Mesendoderm (in vitro differentiated cells): Measurements from ENCODE around the gene TMPRSS15.

Experiments used
- DNase-seq: peaks from one replicate; pipeline ENCODE4 v3.0.0; 2013
- H2AK5ac ChIP-seq: 2 replicates; pipeline ENCODE4 v1.6.1; 2013; ENCODE audit warnings: low read length, inconsistent platforms
- H2BK120ac ChIP-seq: 2 replicates; pipeline ENCODE4 v1.6.1; 2013; ENCODE audit warnings: low read depth, mild to moderate bottlenecking, low read length, moderate library complexity, mixed read lengths
- H2BK15ac ChIP-seq: replicated peaks from 2 replicates; pipeline ENCODE4 v1.6.1; 2013; ENCODE audit warnings: low read depth, mild to moderate bottlenecking, moderate library complexity
- H2BK5ac ChIP-seq: 2 replicates; pipeline ENCODE4 v1.6.1; 2013; ENCODE audit warnings: low read length, inconsistent platforms
- H3K18ac ChIP-seq: 2 replicates; pipeline ENCODE4 v1.6.1; 2013; ENCODE audit warnings: mild to moderate bottlenecking, low read length, mixed read lengths
- H3K23ac ChIP-seq: one replicate; pipeline ENCODE4 v1.6.1; 2013; ENCODE audit warnings: low read length
- H3K27ac ChIP-seq: 2 replicates; pipeline ENCODE4 v1.5.1; 2013; ENCODE audit warnings: low read depth, mild to moderate bottlenecking, inconsistent platforms, low read length, moderate library complexity
- H3K27me3 ChIP-seq: 2 replicates; pipeline ENCODE4 v1.6.1; 2013; ENCODE audit warnings: low read length, control low read depth, mild to moderate bottlenecking, inconsistent platforms; ENCODE audit not compliant: insufficient read depth, poor library complexity
- H3K36me3 ChIP-seq: 2 replicates; pipeline ENCODE4 v1.6.1; 2013; ENCODE audit warnings: low read length, inconsistent platforms; ENCODE audit not compliant: control insufficient read depth, insufficient read depth
- H3K4ac ChIP-seq: one replicate; pipeline ENCODE4 v1.6.1; 2013; ENCODE audit warnings: low read depth, mild to moderate bottlenecking, low read length, moderate library complexity
- H3K4me1 ChIP-seq: 2 replicates; pipeline ENCODE4 v1.6.1; 2013; ENCODE audit warnings: low read depth, low read length, inconsistent platforms; ENCODE audit not compliant: control insufficient read depth
- H3K4me2 ChIP-seq: 2 replicates; pipeline ENCODE4 v1.6.1; 2013; ENCODE audit warnings: low read length
- H3K4me3 ChIP-seq: 2 replicates; pipeline ENCODE4 v1.5.1; 2013; ENCODE audit warnings: mild to moderate bottlenecking, low read length
- H3K56ac ChIP-seq: one replicate; pipeline ENCODE4 v1.6.1; 2013; ENCODE audit warnings: low read length
- H3K79me1 ChIP-seq: 2 replicates; pipeline ENCODE4 v1.6.1; 2013; ENCODE audit warnings: low read length, inconsistent platforms
- H3K79me2 ChIP-seq: 2 replicates; pipeline ENCODE4 v1.6.1; 2013; ENCODE audit warnings: mild to moderate bottlenecking, low read length; ENCODE audit not compliant: control insufficient read depth, insufficient read depth
- H3K9ac ChIP-seq: 2 replicates; pipeline ENCODE4 v1.6.1; 2013; ENCODE audit warnings: low read length, inconsistent platforms
- H4K5ac ChIP-seq: one replicate; pipeline ENCODE4 v1.6.1; 2013; ENCODE audit warnings: low read length
- H4K8ac ChIP-seq: one replicate; pipeline ENCODE4 v1.6.1; 2013; ENCODE audit warnings: low read depth, mild to moderate bottlenecking, control low read depth, low read length, moderate library complexity
- WGBS: extraction: QIAGEN DNeasy Blood & Tissue Kit; methylation state at CpG from one replicate; pipeline ENCODE4 v1.1.7; 2013; ENCODE audit warnings: low lambda C conversion rate, missing lambda C conversion rate; ENCODE audit not compliant: insufficient coverage; ENCODE audit errors: extremely low coverage; 5-methylcytosine and 5-hydroxymethylcytosine counted together

The TMPRSS15 gene

GRCh38 chr21:18340387-18340942 lies 63.1 kb downstream of the TMPRSS15 start:
- H4K5ac ChIP-seq = no peak overlapping the region
- H2BK120ac ChIP-seq = no peak overlapping the region
- H3K56ac ChIP-seq = no peak overlapping the region
- no peaks in the 10 kb centered on the region for H3K79me2 ChIP-seq
- H3K23ac ChIP-seq = no peak overlapping the region
- H3K27ac ChIP-seq = no peak overlapping the region
- DNase-seq = no peak
- no CpG with 5 or more reads among the region's 4 CpGs for WGBS
- H2AK5ac ChIP-seq = no peak overlapping the region
- no peaks in the 10 kb centered on the region for H3K79me1 ChIP-seq
- H3K4me1 ChIP-seq = no peaks in the 10 kb centered on the region
- H3K4me3 ChIP-seq = no peak overlapping the region
- H2BK5ac ChIP-seq = no peak overlapping the region
- no peak overlapping the region for H3K18ac ChIP-seq
- no peak overlapping the region for H2BK15ac ChIP-seq
- no peaks in the 10 kb centered on the region for H3K36me3 ChIP-seq
- H3K4me2 ChIP-seq = no peak overlapping the region
- no peak overlapping the region for H3K4ac ChIP-seq
- H3K27me3 ChIP-seq = no peaks in the 10 kb centered on the region
- H3K9ac ChIP-seq = no peak overlapping the region
- H4K8ac ChIP-seq = no peak overlapping the region

GRCh38 chr21:18335651-18336236 lies 67.8 kb downstream of the TMPRSS15 start:
- no peak overlapping the region for H3K27ac ChIP-seq
- no peak overlapping the region for H3K18ac ChIP-seq
- no peaks in the 10 kb centered on the region for H3K27me3 ChIP-seq
- no peak overlapping the region for H3K4me2 ChIP-seq
- no peak for DNase-seq
- H2BK5ac ChIP-seq = no peak overlapping the region
- no peaks in the 10 kb centered on the region for H3K4me1 ChIP-seq
- H3K4ac ChIP-seq = no peak overlapping the region
- H3K23ac ChIP-seq = no peak overlapping the region
- H2BK120ac ChIP-seq = no peak overlapping the region
- H3K56ac ChIP-seq = no peak overlapping the region
- no peak overlapping the region for H4K5ac ChIP-seq
- no peak overlapping the region for H4K8ac ChIP-seq
- no CpG with 5 or more reads among the region's 1 CpG for WGBS
- no peaks in the 10 kb centered on the region for H3K79me1 ChIP-seq
- H3K4me3 ChIP-seq = no peak overlapping the region
- H3K79me2 ChIP-seq = no peaks in the 10 kb centered on the region
- no peak overlapping the region for H2AK5ac ChIP-seq
- H2BK15ac ChIP-seq = no peak overlapping the region
- no peaks in the 10 kb centered on the region for H3K36me3 ChIP-seq
- no peak overlapping the region for H3K9ac ChIP-seq

- Histone ChIP-seq H3K18ac (no peak overlapping the region), H3K23ac (no peak overlapping the region), H4K5ac (no peak overlapping the region), H3K4me2 (no peak overlapping the region), H3K27ac (no peak overlapping the region), H2BK5ac (no peak overlapping the region), H3K4me3 (no peak overlapping the region), H3K79me2 (no peaks in the 10 kb centered on the region), H3K9ac (no peak overlapping the region), H3K4ac (no peak overlapping the region), H3K27me3 (no peaks in the 10 kb centered on the region), H2AK5ac (no peak overlapping the region), H3K36me3 (no peaks in the 10 kb centered on the region), H4K8ac (no peak overlapping the region), H2BK120ac (no peak overlapping the region), H3K56ac (no peak overlapping the region), H2BK15ac (no peak overlapping the region), H3K79me1 (no peaks in the 10 kb centered on the region), H3K4me1 (no peaks in the 10 kb centered on the region)
- WGBS = no CpG with 5 or more reads among the region's 1 CpG
- no peak for DNase-seq
These were observed 69.5 kb downstream of the TMPRSS15 start for GRCh38 chr21:18334066-18334465.

GRCh38 chr21:18318156-18318555 lies 85.4 kb downstream of the TMPRSS15 start:
- Histone ChIP-seq H2BK120ac (no peak overlapping the region), H3K36me3 (no peaks in the 10 kb centered on the region), H3K18ac (no peak overlapping the region), H3K4ac (no peak overlapping the region), H3K4me3 (no peak overlapping the region), H3K79me1 (no peaks in the 10 kb centered on the region), H2AK5ac (no peak overlapping the region), H4K8ac (no peak overlapping the region), H3K27me3 (no peaks in the 10 kb centered on the region), H3K56ac (no peak overlapping the region), H2BK5ac (no peak overlapping the region), H3K4me2 (no peak overlapping the region), H3K27ac (no peak overlapping the region), H4K5ac (no peak overlapping the region), H3K23ac (no peak overlapping the region), H3K9ac (no peak overlapping the region), H3K4me1 (no peaks in the 10 kb centered on the region), H3K79me2 (no peaks in the 10 kb centered on the region), H2BK15ac (no peak overlapping the region)
- WGBS = no CpG with 5 or more reads among the region's 3 CpGs
- DNase-seq = no peak

GRCh38 chr21:18298228-18298627 lies 105.4 kb downstream of the TMPRSS15 start:
- Histone ChIP-seq H3K27ac (no peak overlapping the region), H3K79me1 (no peaks in the 10 kb centered on the region), H4K8ac (no peak overlapping the region), H4K5ac (no peak overlapping the region), H2AK5ac (no peak overlapping the region), H3K79me2 (no peaks in the 10 kb centered on the region), H3K9ac (no peak overlapping the region), H2BK120ac (no peak overlapping the region), H3K4me2 (no peak overlapping the region), H3K4ac (no peak overlapping the region), H3K36me3 (no peaks in the 10 kb centered on the region), H3K4me1 (no peaks in the 10 kb centered on the region), H2BK15ac (no peak overlapping the region), H2BK5ac (no peak overlapping the region), H3K27me3 (no peaks in the 10 kb centered on the region), H3K4me3 (no peak overlapping the region), H3K23ac (no peak overlapping the region), H3K56ac (no peak overlapping the region), H3K18ac (no peak overlapping the region)
- DNase-seq = peak; percentile 68
- WGBS = no CpG with 5 or more reads among the region's 1 CpG

GRCh38 chr21:18294100-18294499 lies 109.5 kb downstream of the TMPRSS15 start:
- no peak overlapping the region for H4K8ac ChIP-seq
- H3K36me3 ChIP-seq = no peaks in the 10 kb centered on the region
- H2BK15ac ChIP-seq = no peak overlapping the region
- no peak overlapping the region for H3K4me3 ChIP-seq
- no peak overlapping the region for H3K18ac ChIP-seq
- H3K4me2 ChIP-seq = no peak overlapping the region
- no peak overlapping the region for H3K4ac ChIP-seq
- H4K5ac ChIP-seq = no peak overlapping the region
- H2BK5ac ChIP-seq = no peak overlapping the region
- no peak overlapping the region for H3K27ac ChIP-seq
- no peak overlapping the region for H3K56ac ChIP-seq
- no peaks in the 10 kb centered on the region for H3K27me3 ChIP-seq
- H2AK5ac ChIP-seq = no peak overlapping the region
- no peak overlapping the region for H3K9ac ChIP-seq
- no peaks in the 10 kb centered on the region for H3K79me1 ChIP-seq
- no peak for DNase-seq
- H3K4me1 ChIP-seq = no peaks in the 10 kb centered on the region
- H2BK120ac ChIP-seq = no peak overlapping the region
- H3K79me2 ChIP-seq = no peaks in the 10 kb centered on the region
- no peak overlapping the region for H3K23ac ChIP-seq
- no CpG with 5 or more reads among the region's 9 CpGs for WGBS
